Measurements from ENCODE around the gene MATK. TPM values are rescaled to one million over a fixed set of nuclear protein-coding genes. Genes with fewer than 3 reads are reported as not detected.

The MATK gene
- total and polyA plus RNA-seq, 10 of the 15 experiments (the other 5 are each of a cell fraction or from before 2014, with no cell fraction given), result 0.24 to 2.2 (median 1.1) TPM; not detected in 2

- H3K4me1 ChIP-seq (ENCODE audit: control insufficient read depth, insufficient read depth, low read length), result no peaks in the 10 kb centered on the region
- intact Hi-C loops (cut with micrococcal nuclease; ENCODE audit: unreplicated experiment) (no loop called here), in situ Hi-C loops (cut with MboI) (no loop called here)
- 72% methylated on average over 35 of the region's 37 CpGs for WGBS (ENCODE audit: insufficient coverage, insufficient replicate concordance, low lambda C conversion rate, missing lambda C conversion rate)
- H3K79me2 ChIP-seq (ENCODE audit: control insufficient read depth, insufficient read depth, low read length), result no peaks in the 10 kb centered on the region
- ATAC-seq, result no peak
- no peaks in the 10 kb centered on the region for H3K27me3 ChIP-seq (replicated peaks in 1 of 2; ENCODE audit: control insufficient read depth in 2 of 2, insufficient read depth in 2 of 2, low read length in 1 of 2)
- H3K4me3 ChIP-seq, result no peak overlapping the region
- RAD21 ChIA-PET (ENCODE audit: unreplicated experiment), result no interaction called here
- no peak for DNase-seq (ENCODE audit: low read depth, low spot score)
- no peak overlapping the region for H3K9ac ChIP-seq (ENCODE audit: control insufficient read depth, insufficient read depth, low read length)
- H3K9me3 ChIP-seq (replicated peaks; ENCODE audit: control insufficient read depth, insufficient read depth, low read length), result no peaks in the 10 kb centered on the region; the same call in 2 of the 3 replicates
- no peak for TF ChIP-seq POLR2AphosphoS2 (IDR thresholded peaks at IDR 0.05; ENCODE audit: low read depth, low read length)
- TF ChIP-seq SRF (IDR thresholded peaks at IDR 0.05; ENCODE audit: low read depth in 2 of 2, low read length in 2 of 2), result no peak
- no peak for TF ChIP-seq MEF2B (IDR thresholded peaks at IDR 0.05; ENCODE audit: partially characterized antibody, poor library complexity, severe bottlenecking)
- TF ChIP-seq HSF1 (IDR thresholded peaks at IDR 0.05; ENCODE audit: low read depth, low read length), result no peak
- no peak for TF ChIP-seq NR2F1 (conservative IDR thresholded peaks at IDR 0.05)
- TF ChIP-seq RCOR1 (conservative IDR thresholded peaks at IDR 0.05; ENCODE audit: low read depth, low read length), result no peak
- no peak for TF ChIP-seq ZNF622 (IDR thresholded peaks at IDR 0.05)
- TF ChIP-seq ZBED1 (IDR thresholded peaks at IDR 0.05; ENCODE audit: borderline replicate concordance), result no peak
- TF ChIP-seq CBX5 (IDR thresholded peaks at IDR 0.05; ENCODE audit: low read depth), result no peak
- TF ChIP-seq YBX1 (IDR thresholded peaks at IDR 0.05), result no peak
- CTCF ChIA-PET, result no interaction called here
- H3K4me2 ChIP-seq (ENCODE audit: control insufficient read depth, insufficient read depth), result no peak overlapping the region
- FAIRE-seq, result no peak
- no peaks in the 10 kb centered on the region for H4K20me1 ChIP-seq (ENCODE audit: control insufficient read depth, insufficient read depth)
- H2AFZ ChIP-seq (ENCODE audit: control insufficient read depth, low read depth, low read length), result no peak overlapping the region
- no peaks in the 10 kb centered on the region for H3K36me3 ChIP-seq (ENCODE audit: control insufficient read depth in 2 of 2, insufficient read depth in 2 of 2, low read length in 1 of 2)
- POLR2A ChIA-PET, result no interaction called here
- BruUV-seq (replicated peaks), result no TSS peak
- SMC1A ChIA-PET (ENCODE audit: uncharacterized antibody, unreplicated experiment), result no interaction called here
- H3K27ac ChIP-seq (ENCODE audit: control insufficient read depth, insufficient read depth), result no peak overlapping the region
These were observed 7.9 kb downstream of the MATK start for GRCh38 chr19:3778104-3778867.

Measured in GM12878 (cell line).